Mucosa of descending colon (tissue), 3 donors: ENCODE measurements around the gene CDK2. TPM values are rescaled to one million over a fixed set of nuclear protein-coding genes. Genes with fewer than 3 reads are reported as not detected.
"Not testable (repeated sequence)": the region's sequence is repeated elsewhere in the genome, so short reads cannot be mapped to it uniquely, and the experiment has no call there.

Source experiments
- ATAC-seq: fragments of 200-7000 bp; cut with Tn5 transposase; one replicate; pipeline ENCODE4 v1.9.1; 2020; ENCODE audit warnings: mild to moderate bottlenecking, moderate library complexity
- DNase-seq, 3 donors: peaks; one replicate each; pipeline ENCODE4 v3.0.0-alpha.2; 2020
- H3K36me3 ChIP-seq: fragments of 200-600 bp; one replicate; pipeline ENCODE4 v1.8.0; 2021; ENCODE audit warnings: low read depth, mild to moderate bottlenecking
- H3K4me1 ChIP-seq: fragments of 200-600 bp; one replicate; pipeline ENCODE4 v1.8.0; 2021; ENCODE audit warnings: low read depth, mild to moderate bottlenecking
- H3K4me3 ChIP-seq: fragments of 200-600 bp; one replicate; pipeline ENCODE4 v1.8.0; 2021; ENCODE audit warnings: mild to moderate bottlenecking
- H3K9me3 ChIP-seq: fragments of 200-600 bp; one replicate; pipeline ENCODE4 v1.8.0; 2021; ENCODE audit warnings: mild to moderate bottlenecking
- intact Hi-C, 2 donors: fragments of 100-400 bp; cut with DNase I in 1 of 2; cut with micrococcal nuclease in 1 of 2; formaldehyde crosslinking; loops; one replicate each; pipeline versions ENCODE4 v1.11.0 to v1.11.1; 2022; cut with DNase I, micrococcal nuclease
- total RNA-seq, 3 donors: library from RNA; stranded (reverse); fragmentation: NEBNext Ultra II Directional in 2 of 3; extraction: Animal tissue kit (Norgen Biotek cat#: 25700) in 2 of 3; gene quantifications; one replicate each; pipeline versions ENCODE4 v1.2.1 to v1.2.4, GENCODE V29; 2021 to 2023
- TF ChIP-seq, protein P1 (sequence below): fragments of 200-600 bp; IDR thresholded peaks from one replicate; pipeline ENCODE4 v1.8.0; 2022; ENCODE audit warnings: antibody characterized with exemption, mild to moderate bottlenecking
- donor health status: DM: no; HTN: no; CAD: no; lungs with moderate emphysema.
- donor health status: DM: no; HTN: no; CAD: no.
- donor health status: DM: no; HTN: yes; CAD: no.

Gene CDK2
- total RNA-seq, 3 donors from 2014 or later = 17.1 to 22.1 (median 20.8) TPM

DNA sequence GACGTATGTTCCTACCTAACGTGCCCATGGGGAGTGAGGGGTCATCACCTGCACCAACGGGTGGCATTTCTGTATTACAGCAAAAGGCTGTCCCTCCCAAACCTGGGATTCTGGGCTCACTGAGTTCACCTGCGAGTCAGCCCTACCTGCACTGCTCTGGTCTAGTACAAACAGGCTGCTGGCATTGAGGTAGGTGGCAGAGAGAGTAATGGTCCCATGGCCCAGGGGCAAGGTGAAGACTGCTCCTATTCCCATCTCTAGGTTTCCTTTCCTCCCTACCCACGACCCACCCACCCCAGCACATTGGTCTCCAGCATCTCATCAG lies 30.9 kb downstream of the CDK2 start:
- intact Hi-C loops = no loop called here
- Histone ChIP-seq H3K4me1 (peaks cover 8% of the 10 kb centered on the region), H3K4me3 (peak overlapping the region; percentile 39), H3K9me3 (no peaks in the 10 kb centered on the region), H3K36me3 (no peaks in the 10 kb centered on the region)
- peak in 1 of 3 donors; percentile 43 for DNase-seq
- peak; percentile 53 for ATAC-seq
- TF ChIP-seq, protein P1, sequence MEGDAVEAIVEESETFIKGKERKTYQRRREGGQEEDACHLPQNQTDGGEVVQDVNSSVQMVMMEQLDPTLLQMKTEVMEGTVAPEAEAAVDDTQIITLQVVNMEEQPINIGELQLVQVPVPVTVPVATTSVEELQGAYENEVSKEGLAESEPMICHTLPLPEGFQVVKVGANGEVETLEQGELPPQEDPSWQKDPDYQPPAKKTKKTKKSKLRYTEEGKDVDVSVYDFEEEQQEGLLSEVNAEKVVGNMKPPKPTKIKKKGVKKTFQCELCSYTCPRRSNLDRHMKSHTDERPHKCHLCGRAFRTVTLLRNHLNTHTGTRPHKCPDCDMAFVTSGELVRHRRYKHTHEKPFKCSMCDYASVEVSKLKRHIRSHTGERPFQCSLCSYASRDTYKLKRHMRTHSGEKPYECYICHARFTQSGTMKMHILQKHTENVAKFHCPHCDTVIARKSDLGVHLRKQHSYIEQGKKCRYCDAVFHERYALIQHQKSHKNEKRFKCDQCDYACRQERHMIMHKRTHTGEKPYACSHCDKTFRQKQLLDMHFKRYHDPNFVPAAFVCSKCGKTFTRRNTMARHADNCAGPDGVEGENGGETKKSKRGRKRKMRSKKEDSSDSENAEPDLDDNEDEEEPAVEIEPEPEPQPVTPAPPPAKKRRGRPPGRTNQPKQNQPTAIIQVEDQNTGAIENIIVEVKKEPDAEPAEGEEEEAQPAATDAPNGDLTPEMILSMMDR = no peak

DNA sequence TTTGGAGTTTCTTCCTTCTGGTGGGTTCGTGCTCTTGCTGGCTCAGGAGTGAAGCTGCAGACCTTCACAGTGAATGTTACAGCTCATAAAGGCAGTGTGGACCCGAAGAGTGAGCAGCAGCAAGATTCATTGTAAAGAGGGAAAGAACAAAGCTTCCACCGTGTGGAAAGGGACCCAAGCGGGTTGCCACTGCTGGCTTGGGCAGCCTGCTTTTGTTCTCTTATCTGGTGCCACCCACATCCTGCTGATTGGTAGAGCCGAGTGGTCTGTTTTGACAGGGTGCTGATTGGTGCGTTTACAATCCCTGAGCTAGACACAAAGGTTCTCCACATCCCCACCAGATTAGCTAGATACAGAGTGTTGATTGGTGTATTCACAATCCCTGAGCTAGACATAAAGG lies 32.9 kb downstream of the CDK2 start:
- H3K9me3 ChIP-seq, H3K4me3 ChIP-seq, DNase-seq, H3K4me1 ChIP-seq, ATAC-seq, H3K36me3 ChIP-seq, intact Hi-C loops: not testable (repeated sequence)

DNA sequence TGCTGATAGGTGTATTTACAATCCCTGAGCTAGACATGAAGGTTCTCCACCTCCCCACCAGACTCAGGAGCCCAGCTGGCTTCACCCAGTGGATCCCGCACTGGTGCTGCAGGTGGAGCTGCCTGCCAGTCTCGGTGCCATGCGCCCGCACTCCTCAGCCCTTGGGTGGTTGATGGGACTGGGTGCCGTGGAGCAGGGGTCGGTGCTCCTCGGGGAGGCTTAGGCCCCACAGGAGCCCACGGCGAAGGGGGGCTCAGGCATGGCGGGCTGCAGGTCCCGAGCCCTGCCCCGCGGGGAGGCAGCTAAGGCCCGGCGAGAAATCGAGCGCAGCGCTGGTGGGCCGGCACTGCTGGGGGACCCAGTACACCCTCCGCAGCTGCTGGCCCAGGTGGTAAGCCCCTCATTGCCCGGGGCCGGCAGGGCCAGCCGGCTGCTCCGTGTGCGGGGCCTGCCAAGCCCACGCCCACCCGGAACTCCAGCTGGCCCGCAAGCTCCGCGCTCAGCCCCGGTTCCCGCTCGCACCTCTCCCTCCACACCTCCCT lies 33.4 kb downstream of the CDK2 start:
- H3K4me3 ChIP-seq, ATAC-seq, intact Hi-C loops, H3K36me3 ChIP-seq, H3K9me3 ChIP-seq, DNase-seq, H3K4me1 ChIP-seq: not testable (repeated sequence)

DNA sequence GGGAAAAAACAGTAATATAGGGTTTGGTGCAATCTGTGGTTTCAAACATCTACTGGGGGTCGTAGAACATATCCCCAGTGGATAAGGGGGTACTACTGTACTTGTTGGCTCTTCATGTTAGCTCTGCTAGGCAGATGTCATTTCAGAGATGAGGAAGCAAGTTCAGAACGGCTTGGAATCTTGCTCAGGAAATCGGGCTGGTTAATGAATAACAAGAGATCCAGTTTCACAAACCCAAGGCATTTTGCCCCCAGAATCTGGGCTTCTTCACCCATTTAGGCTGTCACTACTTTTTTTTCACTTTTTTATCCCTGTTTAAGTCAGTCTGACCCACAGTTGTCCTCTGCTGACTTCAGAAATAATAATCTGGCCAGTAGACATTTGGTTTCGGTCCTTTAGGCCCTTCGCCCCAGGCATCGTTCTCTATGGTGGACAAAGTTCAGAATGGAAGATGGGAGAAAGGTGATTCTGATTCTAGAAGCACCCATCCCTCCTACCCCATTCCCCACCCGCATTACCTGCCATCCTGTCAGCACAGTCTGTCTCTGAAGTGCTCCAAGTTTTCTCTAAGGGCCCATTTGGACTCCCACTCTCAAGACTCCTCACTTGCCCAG lies 35.0 kb downstream of the CDK2 start:
- Histone ChIP-seq H3K9me3 (no peaks in the 10 kb centered on the region), H3K36me3 (no peaks in the 10 kb centered on the region), H3K4me3 (no peak overlapping the region), H3K4me1 (peaks cover 8% of the 10 kb centered on the region)
- no peak for DNase-seq
- peak; percentile 26 for ATAC-seq
- intact Hi-C loops = no loop called here
- TF ChIP-seq, protein P1 = no peak

DNA sequence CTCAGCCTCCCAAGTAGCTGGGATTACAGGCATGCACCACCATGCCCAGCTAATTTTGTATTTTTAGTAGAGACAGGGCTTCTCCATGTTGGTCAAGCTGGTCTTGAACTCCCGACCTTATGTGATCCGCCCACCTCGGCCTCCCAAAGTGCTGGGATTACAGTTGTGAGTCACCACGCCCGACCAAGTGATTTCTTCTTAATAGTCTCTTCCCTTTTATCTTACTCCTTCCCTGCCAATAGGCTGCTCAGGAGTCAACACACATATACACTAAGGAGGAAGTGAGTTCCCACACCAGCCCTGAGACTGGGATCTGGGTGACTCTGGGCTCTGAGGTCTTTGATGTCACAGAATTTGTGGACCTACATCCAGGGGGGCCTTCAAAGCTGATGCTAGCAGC lies 36.7 kb downstream of the CDK2 start:
- H3K9me3 ChIP-seq, H3K4me1 ChIP-seq, intact Hi-C loops, DNase-seq, H3K36me3 ChIP-seq, H3K4me3 ChIP-seq, ATAC-seq: not testable (repeated sequence)

DNA sequence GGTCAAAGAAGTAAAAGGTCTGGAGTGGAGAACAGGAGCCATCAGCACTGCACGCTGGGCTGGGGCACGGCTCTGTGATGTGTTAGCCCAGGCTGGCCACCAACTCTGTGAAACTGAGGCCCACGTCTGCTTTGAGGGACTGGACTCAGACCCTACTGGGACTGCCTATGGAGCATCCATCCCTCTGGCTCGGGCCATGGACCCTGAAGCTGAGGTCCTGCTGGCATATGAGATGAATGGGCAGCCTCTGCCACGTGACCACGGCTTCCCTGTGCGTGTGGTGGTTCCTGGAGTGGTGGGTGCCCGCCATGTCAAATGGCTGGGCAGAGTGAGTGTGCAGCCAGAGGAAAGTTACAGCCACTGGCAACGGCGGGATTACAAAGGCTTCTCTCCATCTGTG lies 37.6 kb downstream of the CDK2 start:
- H3K36me3 ChIP-seq = no peaks in the 10 kb centered on the region
- no peak overlapping the region for H3K4me3 ChIP-seq
- intact Hi-C loops = no loop called here
- ATAC-seq (no peak), DNase-seq (no peak)
- TF ChIP-seq, protein P1 = no peak
- H3K9me3 ChIP-seq = no peaks in the 10 kb centered on the region
- peaks cover 8% of the 10 kb centered on the region for H3K4me1 ChIP-seq

DNA sequence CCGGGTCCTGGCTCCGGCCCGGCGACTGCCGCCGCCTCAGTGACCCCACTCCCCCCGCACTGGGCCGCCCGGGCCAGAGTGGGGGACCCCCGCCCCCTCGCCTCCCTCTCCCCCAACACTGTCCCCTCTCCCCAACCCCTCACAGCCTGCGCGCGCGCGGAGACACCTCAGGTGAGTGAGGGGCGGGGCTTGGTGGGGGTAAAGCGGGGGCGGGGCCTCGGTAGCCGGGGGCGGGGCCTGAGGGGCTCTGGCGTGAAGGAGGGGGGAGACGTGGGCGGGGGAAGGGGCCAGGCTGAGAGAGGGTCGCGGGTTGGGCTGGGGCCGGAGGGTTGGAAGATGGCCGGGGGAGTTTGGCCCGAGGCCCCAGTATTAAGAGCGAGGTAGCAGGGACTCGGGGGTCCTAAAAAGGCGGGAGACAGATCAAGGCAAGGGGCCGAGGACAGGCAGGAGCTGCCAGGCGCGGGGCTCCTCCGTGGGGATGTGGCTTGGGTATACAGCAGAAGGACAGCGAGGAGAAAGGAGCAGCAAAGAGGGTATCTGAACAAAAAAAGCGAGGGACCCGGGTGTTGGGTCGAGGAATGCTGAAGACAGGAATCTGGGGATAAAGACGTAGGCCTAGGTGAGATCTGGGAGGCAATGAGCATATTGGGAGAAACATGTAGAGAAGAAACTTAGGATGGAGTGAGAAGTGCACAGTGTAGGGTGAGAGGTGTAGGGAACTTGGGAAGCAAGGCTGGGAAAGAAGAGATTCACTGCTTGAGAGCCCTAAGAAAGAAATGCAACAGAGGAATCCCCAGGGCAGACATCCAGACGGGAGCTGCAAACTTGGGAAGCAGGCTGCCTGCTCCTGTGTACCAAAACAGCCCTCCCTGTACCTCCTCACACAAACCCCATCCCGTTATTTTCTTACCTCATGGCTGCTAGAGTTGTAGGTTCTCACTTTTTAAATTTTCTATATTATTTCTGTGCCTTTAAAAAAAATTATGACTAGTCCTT lies 41.2 kb downstream of the CDK2 start:
- TF ChIP-seq, protein P1 = no peak
- peak overlapping the region; percentile 63 for H3K4me3 ChIP-seq

More for the DNA sequence above, 41.2 kb downstream of the CDK2 start:
- ATAC-seq = peak; percentile 85
- no peaks in the 10 kb centered on the region for H3K4me1 ChIP-seq
- no peaks in the 10 kb centered on the region for H3K36me3 ChIP-seq
- intact Hi-C loops = no loop called here
- DNase-seq = peak; percentile 76 to 81 (median 81)
- H3K9me3 ChIP-seq = no peaks in the 10 kb centered on the region
